HepG2 (cell line): ENCODE results near the gene EPS8L3. TPM values are rescaled to one million over a fixed set of nuclear protein-coding genes. Genes with fewer than 3 reads are reported as not detected.

Experiments
- ARNT ChIP-seq: fragments of 450-650 bp; IDR thresholded peaks from 2 replicates; pipeline ENCODE4 v1.6.1; 2017
- CSRNP1 ChIP-seq: sonication (generic); formaldehyde crosslinking; IDR thresholded peaks from 2 replicates; pipeline ENCODE4 v1.8.1; 2023; ENCODE audit warnings: mild to moderate bottlenecking, missing genetic modification reagents
- E2F1 ChIP-seq: sonication (generic); formaldehyde crosslinking; IDR thresholded peaks from 2 replicates; pipeline ENCODE4 v1.5.0; 2020; ENCODE audit warnings: missing genetic modification reagents
- FOXO4 ChIP-seq: sonication (generic); formaldehyde crosslinking; conservative IDR thresholded peaks from 2 replicates; pipeline ENCODE4 v1.8.1; 2023; ENCODE audit warnings: missing genetic modification reagents
- HINFP ChIP-seq: sonication (generic); formaldehyde crosslinking; IDR thresholded peaks from 2 replicates; pipeline ENCODE4 v1.4.0; 2020; ENCODE audit warnings: low read depth, mild to moderate bottlenecking, missing genetic modification reagents
- IRF2 ChIP-seq: IDR thresholded peaks from 2 replicates; pipeline ENCODE4 v1.6.1; 2018; ENCODE audit warnings: missing genetic modification reagents, missing compliant biosample characterization
- KMT2A ChIP-seq: sonication (generic); formaldehyde crosslinking; IDR thresholded peaks from 2 replicates; pipeline ENCODE4 v1.4.0; 2020; ENCODE audit warnings: missing genetic modification reagents
- MYPOP ChIP-seq: sonication (generic); formaldehyde crosslinking; IDR thresholded peaks from 2 replicates; pipeline ENCODE4 v1.8.1; 2023; ENCODE audit warnings: mild to moderate bottlenecking, moderate library complexity, missing genetic modification reagents
- NRL ChIP-seq: sonication (generic); formaldehyde crosslinking; IDR thresholded peaks from 2 replicates; pipeline ENCODE4 v1.5.0; 2020; ENCODE audit warnings: missing genetic modification reagents, mild to moderate bottlenecking, moderate library complexity, borderline replicate concordance
- POLR2A ChIP-seq, 2 experiments: IDR thresholded peaks; 2 replicates each; pipeline ENCODE4 v1.6.1; 2011; ENCODE audit warnings: low read depth in 2 of 2, low read length in 2 of 2, mild to moderate bottlenecking in 1 of 2, moderate library complexity in 1 of 2; ENCODE audit not compliant: insufficient read depth in 1 of 2
- POLR2AphosphoS5 ChIP-seq: IDR thresholded peaks from 2 replicates; pipeline ENCODE4 v1.6.1; 2012; ENCODE audit warnings: low read depth, low read length
- RBM39 ChIP-seq: fragments of 200-400 bp; formaldehyde crosslinking; IDR thresholded peaks from one replicate; pipeline ENCODE4 v1.6.1; 2018; ENCODE audit warnings: antibody characterized with exemption, mild to moderate bottlenecking, low read depth, low read length; ENCODE audit not compliant: poor library complexity, severe bottlenecking
- ZC3H4 ChIP-seq: sonication (generic); formaldehyde crosslinking; IDR thresholded peaks from 2 replicates; pipeline ENCODE4 v1.4.0; 2020; ENCODE audit warnings: missing genetic modification reagents, borderline replicate concordance
- ZFAT ChIP-seq: sonication (generic); formaldehyde crosslinking; conservative IDR thresholded peaks from 2 replicates; pipeline ENCODE4 v1.8.1; 2023; ENCODE audit warnings: missing genetic modification reagents, inconsistent platforms
- ZNF446 ChIP-seq: sonication (generic); formaldehyde crosslinking; IDR thresholded peaks from 2 replicates; pipeline ENCODE4 v1.5.0; 2020; ENCODE audit warnings: mild to moderate bottlenecking, missing genetic modification reagents
- ZNF687 ChIP-seq: sonication (generic); formaldehyde crosslinking; IDR thresholded peaks from 2 replicates; pipeline ENCODE4 v1.5.1; 2020; ENCODE audit warnings: mild to moderate bottlenecking, missing genetic modification reagents, moderate library complexity
- ZNF782 ChIP-seq: sonication (generic); formaldehyde crosslinking; IDR thresholded peaks from 2 replicates; pipeline ENCODE4 v1.4.0; 2020; ENCODE audit warnings: missing genetic modification reagents, mild to moderate bottlenecking, borderline replicate concordance
- polyA plus RNA-seq, 8 experiments: library from polyadenylated mRNA; depleted of rRNA in 3 of 8; stranded (reverse) in 7 of 8; unstranded in 1 of 8; fragments of >200 nt; fragmentation: Illumina TruSeq in 4 of 8; extraction: Trizol in 4 of 8; gene quantifications; 2 replicates each; pipeline versions ENCODE4 v1.2.1 to v1.2.3, GENCODE V29; 2011 to 2016; ENCODE audit warnings: low read depth in 4 of 8, missing spikeins in 1 of 8, mixed read lengths in 1 of 8; ENCODE audit not compliant: insufficient read depth in 1 of 8
- total RNA-seq, 5 experiments: library from RNA; depleted of rRNA; stranded (reverse); fragments of >200 nt; fragmentation: Illumina TruSeq; extraction: Trizol; gene quantifications; 2 replicates each; pipeline ENCODE4 v1.2.3, GENCODE V29; 2016; ENCODE audit warnings: low read depth in 1 of 5

Gene EPS8L3
- total and polyA plus RNA-seq, 2 of the 13 experiments (the other 11 are each of a cell fraction or from before 2014, with no cell fraction given): 18.2 to 106 TPM

- TF ChIP-seq NRL (CRISPR knock-in tag) (peak; percentile 71), CSRNP1 (0 out of 2 replicates have a peak, but pooled peaks have one; percentile 73), MYPOP (peak; percentile 84), RBM39 (peak; percentile 41), IRF2 (peak; percentile 56; the same call in 1 of the 2 replicates), POLR2A (IDR thresholded peaks at IDR 0.05; ENCODE audit: insufficient read depth in 1 of 2, low read depth in 2 of 2, low read length in 2 of 2) (peak; percentile 80 to 96), ARNT (no peak), POLR2AphosphoS5 (peak; percentile 97), ZNF782 (CRISPR knock-in tag) (no peak), ZFAT (no peak), KMT2A (CRISPR knock-in tag) (peak; percentile 24; the same call in 1 of the 2 replicates), ZNF687 (CRISPR knock-in tag) (peak; percentile 93), ZNF446 (CRISPR knock-in tag) (peak; percentile 76; the same call in 1 of the 2 replicates), ZC3H4 (CRISPR knock-in tag) (no peak), FOXO4 (CRISPR knock-in tag) (0 out of 2 replicates have a peak, but pooled peaks have one; percentile 72), HINFP (CRISPR knock-in tag) (peak; percentile 62), E2F1 (CRISPR knock-in tag) (0 out of 2 replicates have a peak, but pooled peaks have one; percentile 51)
These were observed 23.7 kb downstream of the EPS8L3 start (continued) for GRCh38 chr1:109739738-109740614.
